Tibial nerve (tissue), 4 donors: Measurements from ENCODE around the gene HDGFL2.

ENCODE experiments used
- EP300 ChIP-seq, 2 donors: sonication (generic); formaldehyde crosslinking; IDR thresholded peaks; one replicate each; pipeline ENCODE4 v1.6.1; 2017; ENCODE audit warnings: antibody characterized with exemption in 2 of 2, mild to moderate bottlenecking in 1 of 2
- POLR2A ChIP-seq, 2 donors: fragments of 450-650 bp; IDR thresholded peaks; one replicate each; pipeline ENCODE4 v1.6.1; 2017; ENCODE audit warnings: antibody characterized with exemption in 2 of 2, mild to moderate bottlenecking in 2 of 2, moderate library complexity in 2 of 2
- TF ChIP-seq, protein P1 (sequence below), 5 experiments: fragments of 200-600 bp in 3 of 5; fragments of 450-650 bp in 2 of 5; sonication (generic) in 3 of 5; IDR thresholded peaks; one replicate each; pipeline ENCODE4 v1.5.1; 2016 to 2019; ENCODE audit warnings: antibody characterized with exemption in 5 of 5, mild to moderate bottlenecking in 3 of 5, moderate library complexity in 2 of 5

DNA sequence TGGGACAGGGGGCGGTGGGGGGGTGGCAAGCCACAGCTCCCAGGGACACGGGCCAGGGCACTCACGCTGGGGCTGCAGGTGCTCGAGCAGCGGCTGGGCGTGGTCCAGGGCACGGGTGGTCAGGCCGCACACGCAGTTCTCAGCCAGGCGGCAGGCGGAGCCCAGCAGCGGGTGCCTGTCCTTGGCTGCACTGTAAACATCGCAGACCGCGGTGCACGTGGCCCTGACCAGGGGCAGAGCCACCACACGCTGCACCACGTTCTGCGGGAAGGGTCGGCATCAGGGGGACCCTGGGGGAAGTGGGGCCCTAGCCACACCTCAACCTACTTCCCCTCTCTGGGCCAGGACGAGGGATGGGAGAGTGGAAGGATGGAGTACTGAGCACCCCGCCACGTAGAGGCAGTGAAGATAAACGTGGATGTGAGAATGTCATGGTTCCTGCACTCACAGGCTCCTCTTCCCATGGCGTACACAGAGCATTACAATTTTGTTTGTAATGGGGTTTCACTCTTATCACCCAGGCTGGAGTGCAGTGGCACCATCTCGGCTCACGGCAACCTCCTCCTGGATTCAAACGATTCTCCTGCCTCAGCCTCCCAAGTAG, 59.6 kb downstream of the HDGFL2 start:
- TF ChIP-seq, protein P1, sequence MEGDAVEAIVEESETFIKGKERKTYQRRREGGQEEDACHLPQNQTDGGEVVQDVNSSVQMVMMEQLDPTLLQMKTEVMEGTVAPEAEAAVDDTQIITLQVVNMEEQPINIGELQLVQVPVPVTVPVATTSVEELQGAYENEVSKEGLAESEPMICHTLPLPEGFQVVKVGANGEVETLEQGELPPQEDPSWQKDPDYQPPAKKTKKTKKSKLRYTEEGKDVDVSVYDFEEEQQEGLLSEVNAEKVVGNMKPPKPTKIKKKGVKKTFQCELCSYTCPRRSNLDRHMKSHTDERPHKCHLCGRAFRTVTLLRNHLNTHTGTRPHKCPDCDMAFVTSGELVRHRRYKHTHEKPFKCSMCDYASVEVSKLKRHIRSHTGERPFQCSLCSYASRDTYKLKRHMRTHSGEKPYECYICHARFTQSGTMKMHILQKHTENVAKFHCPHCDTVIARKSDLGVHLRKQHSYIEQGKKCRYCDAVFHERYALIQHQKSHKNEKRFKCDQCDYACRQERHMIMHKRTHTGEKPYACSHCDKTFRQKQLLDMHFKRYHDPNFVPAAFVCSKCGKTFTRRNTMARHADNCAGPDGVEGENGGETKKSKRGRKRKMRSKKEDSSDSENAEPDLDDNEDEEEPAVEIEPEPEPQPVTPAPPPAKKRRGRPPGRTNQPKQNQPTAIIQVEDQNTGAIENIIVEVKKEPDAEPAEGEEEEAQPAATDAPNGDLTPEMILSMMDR (IDR thresholded peaks at IDR 0.05): no peak
- TF ChIP-seq POLR2A (IDR thresholded peaks at IDR 0.05): no peak
- TF ChIP-seq EP300 (IDR thresholded peaks at IDR 0.05): no peak
